ENCODE data around the gene BCORL1. TPM values are rescaled to one million over a fixed set of nuclear protein-coding genes. Genes with fewer than 3 reads are reported as not detected.

Gene BCORL1, protein sequence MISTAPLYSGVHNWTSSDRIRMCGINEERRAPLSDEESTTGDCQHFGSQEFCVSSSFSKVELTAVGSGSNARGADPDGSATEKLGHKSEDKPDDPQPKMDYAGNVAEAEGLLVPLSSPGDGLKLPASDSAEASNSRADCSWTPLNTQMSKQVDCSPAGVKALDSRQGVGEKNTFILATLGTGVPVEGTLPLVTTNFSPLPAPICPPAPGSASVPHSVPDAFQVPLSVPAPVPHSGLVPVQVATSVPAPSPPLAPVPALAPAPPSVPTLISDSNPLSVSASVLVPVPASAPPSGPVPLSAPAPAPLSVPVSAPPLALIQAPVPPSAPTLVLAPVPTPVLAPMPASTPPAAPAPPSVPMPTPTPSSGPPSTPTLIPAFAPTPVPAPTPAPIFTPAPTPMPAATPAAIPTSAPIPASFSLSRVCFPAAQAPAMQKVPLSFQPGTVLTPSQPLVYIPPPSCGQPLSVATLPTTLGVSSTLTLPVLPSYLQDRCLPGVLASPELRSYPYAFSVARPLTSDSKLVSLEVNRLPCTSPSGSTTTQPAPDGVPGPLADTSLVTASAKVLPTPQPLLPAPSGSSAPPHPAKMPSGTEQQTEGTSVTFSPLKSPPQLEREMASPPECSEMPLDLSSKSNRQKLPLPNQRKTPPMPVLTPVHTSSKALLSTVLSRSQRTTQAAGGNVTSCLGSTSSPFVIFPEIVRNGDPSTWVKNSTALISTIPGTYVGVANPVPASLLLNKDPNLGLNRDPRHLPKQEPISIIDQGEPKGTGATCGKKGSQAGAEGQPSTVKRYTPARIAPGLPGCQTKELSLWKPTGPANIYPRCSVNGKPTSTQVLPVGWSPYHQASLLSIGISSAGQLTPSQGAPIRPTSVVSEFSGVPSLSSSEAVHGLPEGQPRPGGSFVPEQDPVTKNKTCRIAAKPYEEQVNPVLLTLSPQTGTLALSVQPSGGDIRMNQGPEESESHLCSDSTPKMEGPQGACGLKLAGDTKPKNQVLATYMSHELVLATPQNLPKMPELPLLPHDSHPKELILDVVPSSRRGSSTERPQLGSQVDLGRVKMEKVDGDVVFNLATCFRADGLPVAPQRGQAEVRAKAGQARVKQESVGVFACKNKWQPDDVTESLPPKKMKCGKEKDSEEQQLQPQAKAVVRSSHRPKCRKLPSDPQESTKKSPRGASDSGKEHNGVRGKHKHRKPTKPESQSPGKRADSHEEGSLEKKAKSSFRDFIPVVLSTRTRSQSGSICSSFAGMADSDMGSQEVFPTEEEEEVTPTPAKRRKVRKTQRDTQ (N-terminal part only)
- total RNA-seq: 12.6 TPM

DNA sequence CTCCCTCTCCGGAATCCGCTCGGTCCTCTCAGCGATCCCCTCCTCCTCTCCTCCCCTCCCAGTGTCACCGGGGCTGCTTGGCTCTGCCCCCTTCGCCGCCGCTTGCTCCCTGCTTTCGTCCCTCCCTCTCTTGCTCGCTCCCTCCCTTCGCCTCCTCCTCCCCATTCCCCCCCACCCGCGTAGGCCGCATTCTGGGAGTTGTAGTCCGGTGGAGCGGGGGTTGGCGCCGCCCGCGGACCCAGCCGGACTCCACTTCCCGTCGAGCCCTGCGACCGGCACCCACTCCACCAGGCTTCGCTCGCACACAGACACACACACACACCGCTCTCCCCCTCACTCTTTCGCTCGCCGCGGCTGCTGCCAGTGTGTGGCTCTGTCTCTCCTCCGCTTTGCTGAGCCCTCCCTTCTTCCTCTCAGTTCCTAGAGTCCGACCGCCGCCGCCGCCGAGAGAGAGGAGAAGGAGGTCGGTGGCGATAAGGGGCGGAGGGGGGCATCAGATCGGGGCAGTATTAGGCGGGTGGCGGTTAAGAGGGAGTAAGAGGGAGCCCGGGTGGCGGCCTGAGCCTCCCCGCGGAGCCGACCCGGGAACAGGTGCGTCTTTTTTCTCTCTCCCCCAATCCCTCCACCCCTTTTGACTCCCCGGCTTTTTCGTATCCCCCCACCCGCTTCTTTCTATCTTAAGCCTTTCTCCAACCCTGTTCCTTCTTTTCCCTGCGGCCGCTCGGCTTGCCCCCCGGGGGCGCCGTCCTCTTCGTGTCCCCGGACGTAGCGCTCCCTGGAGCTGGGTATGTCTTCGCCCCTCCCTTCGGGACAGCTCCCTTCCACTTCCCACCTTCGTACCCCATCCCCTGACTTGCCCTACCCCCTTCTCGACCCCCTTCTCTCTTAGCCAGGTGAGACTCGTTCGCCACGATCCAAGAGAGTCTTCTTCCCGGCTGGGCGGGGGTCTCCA lies at the start of gene BCORL1:
BCORL1 (plus strand) TSS at position 336 of the 952 bp plus-strand sequence. CDS start 22,597 bp downstream, outside the sequence.
- peak; percentile 91 for DNase-seq (ENCODE audit: low spot score)

DNA sequence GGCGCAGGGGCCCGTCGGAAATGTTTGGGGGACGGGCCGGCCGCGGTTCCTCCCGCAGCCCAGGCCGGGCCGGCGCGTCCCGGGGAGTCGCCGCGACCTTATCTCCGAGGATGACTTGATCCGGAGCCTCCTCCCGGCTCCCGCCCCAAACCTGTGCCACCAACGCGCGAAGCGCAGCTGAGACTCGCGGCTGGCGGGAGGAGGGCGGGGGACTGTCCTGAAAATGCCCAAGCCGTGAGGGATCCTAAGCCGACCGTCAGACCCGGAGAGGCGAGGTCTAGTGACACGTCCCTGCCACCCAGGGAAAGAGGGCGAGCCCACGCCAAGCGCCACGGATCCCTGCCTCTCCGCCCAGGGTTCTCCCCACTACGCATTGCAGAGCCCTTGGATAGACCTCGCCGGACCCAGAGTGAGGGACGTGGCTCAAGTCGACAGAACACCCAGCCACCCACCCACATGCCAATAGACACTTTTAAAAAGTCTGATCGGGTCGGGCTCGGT lies 49.6 kb upstream of the BCORL1 start:
- DNase-seq (ENCODE audit: low spot score): no peak

DNA sequence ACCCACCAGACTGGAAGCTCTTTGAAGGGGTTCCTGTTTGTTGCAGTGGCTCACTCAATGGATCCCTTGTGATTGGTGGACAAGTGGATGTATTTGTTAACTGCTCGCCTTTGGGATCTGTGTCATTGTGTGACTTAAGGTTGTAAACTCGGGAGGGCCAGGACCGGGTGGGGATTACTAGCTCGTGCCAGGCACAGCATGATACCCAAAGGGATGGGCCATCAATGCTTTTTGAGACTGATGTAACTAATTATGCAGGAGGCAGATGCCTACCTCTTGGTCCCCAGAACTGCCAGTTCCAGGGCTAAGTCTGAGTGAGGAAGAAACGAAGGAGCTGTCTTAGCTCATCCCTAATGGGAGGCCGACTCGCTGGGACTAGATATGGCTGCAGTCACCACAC lies 48.7 kb upstream of the BCORL1 start:
- no peak for DNase-seq (ENCODE audit: low spot score)

- DNase-seq (ENCODE audit: low spot score): no peak
Observed at GRCh38 chrX:129934461-129934860, 48.0 kb upstream of the BCORL1 start.

- no peak for DNase-seq (ENCODE audit: low spot score)
Observed at GRCh38 chrX:129934952-129935351, 47.5 kb upstream of the BCORL1 start.

DNA sequence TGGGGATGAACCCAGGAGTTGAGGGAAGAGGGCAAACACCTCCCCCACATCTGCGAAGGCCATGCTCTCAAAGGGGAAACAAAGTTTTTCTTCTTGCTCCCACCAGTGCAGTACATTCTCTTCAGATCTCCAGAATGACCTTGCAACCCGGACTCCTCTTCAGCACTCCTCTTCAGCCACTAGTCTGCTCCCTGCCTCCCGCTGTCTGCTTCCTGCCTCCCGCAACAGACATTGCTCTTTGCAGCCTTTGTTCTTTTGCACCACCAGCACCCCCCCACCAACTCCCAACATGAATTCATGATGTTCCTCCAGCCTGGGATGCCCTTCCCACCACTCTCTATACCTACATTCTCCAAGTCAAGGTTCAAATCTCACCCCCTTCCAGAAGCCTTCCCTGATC lies 44.4 kb upstream of the BCORL1 start:
- no peak for DNase-seq (ENCODE audit: low spot score)

GRCh38 chrX:129939986-129940385 lies 42.4 kb upstream of the BCORL1 start:
- no peak for DNase-seq (ENCODE audit: low spot score)

GRCh38 chrX:129940721-129941120 lies 41.7 kb upstream of the BCORL1 start:
- no peak for DNase-seq (ENCODE audit: low spot score)

DNA sequence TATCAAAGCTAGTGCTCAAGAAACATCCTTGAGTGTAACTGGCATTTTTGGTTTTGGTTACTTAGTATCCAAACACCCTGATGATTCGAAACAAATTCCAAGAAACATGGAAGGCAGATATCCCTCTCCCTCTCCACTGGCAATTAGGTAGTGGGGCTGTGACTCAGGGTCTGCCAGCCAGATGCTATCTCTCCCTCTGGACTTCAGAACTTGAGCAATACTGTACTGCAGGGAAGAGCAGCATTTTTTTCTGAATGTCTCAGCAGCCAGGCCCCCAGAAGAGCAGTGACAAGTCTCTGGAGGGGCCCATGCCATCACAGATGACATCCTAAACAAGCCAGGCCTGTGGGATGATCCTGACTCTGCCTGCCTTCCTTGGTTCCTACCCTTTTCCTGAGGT lies 37.3 kb upstream of the BCORL1 start:
- no peak for DNase-seq (ENCODE audit: low spot score)

GRCh38 chrX:129953334-129953648 lies 29.1 kb upstream of the BCORL1 start:
- no peak for DNase-seq (ENCODE audit: low spot score)

DNA sequence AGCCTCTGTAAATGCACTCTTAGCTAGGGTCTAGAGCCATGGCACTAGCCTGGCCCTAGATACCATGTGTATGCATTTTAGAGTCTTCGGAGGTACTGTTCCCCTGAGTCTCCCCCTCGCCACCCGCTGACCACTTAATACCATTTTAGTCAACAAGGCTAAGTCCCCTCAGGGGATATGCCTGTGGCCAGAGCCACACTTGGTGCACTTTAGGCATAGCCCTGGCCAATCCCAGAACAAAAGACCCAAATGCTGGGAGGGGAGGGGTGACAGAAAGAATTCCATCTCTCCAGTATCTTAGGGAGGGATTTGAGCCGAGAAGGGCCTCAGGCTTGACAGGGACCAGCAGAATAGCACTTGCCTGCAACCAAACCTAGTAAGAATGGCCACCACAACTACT lies 28.6 kb upstream of the BCORL1 start:
- no peak for DNase-seq (ENCODE audit: low spot score)

- DNase-seq (ENCODE audit: low spot score): no peak
Observed at GRCh38 chrX:129954804-129955203, 27.6 kb upstream of the BCORL1 start.

GRCh38 chrX:129955682-129956081 lies 26.8 kb upstream of the BCORL1 start:
- no peak for DNase-seq (ENCODE audit: low spot score)

- DNase-seq (ENCODE audit: low spot score): no peak
Observed at GRCh38 chrX:129956145-129956544, 26.3 kb upstream of the BCORL1 start.

DNA sequence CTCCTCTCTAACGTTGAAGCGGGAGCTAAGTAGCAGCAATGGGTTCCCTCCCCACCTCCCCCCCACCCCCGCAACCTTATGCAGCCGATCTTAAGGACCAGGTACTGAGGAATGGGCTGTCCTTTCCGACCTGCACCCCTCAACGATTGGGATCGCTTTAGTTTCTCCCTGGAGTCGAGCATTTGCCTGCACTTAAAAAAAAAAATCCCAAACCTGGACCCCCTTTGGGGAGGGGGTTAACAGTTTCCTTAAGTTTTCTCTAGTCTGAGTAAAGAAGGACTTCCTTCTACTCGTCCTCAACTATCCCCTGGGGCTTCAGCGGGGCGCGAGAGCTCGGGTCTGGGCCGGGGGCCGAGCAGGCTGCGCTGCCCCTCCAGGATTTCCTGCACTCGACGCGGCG lies 25.7 kb upstream of the BCORL1 start:
- no peak for DNase-seq (ENCODE audit: low spot score)

DNA sequence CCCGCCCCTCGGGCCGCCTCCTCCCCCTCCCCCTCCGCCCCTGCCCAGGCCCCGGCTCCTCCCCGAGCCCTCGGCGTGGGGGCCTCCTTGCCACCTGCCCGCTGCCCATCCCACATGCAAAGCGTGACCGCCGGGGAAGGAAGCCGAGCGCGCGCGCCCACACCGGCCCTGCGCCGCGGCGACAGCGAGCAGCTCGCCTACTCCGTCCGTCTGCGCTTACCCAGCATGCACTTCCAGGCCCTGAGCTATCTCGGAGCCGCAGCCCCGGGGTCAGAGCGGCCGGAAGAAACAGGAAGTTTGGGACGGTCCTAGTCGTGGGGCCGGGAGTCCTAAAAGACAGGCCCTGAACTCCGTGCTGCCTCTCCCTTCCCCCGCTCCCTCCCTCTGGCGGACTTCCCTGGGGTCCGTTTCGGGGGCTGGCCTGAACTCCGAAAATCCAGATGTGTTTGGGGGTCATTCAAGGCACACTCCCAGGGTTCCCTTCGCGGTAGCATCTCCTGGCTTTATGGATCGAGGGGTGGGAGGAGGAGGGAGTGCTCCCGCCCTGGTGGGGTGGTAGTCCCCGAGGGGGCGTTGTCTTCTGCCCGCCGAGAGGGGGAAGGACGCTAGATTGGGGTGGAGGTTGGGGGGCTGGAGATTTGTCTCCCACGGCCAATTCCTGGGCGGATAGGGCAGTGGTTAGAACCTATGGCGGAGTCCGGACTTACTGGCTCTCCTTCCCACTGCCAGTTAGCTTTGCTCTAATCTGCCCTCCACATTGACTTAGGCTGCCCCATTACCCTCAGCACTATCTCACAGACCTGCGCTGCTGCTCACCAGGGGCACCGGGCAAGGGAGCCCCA lies 25.0 kb upstream of the BCORL1 start:
- peak; percentile 61 for DNase-seq (ENCODE audit: low spot score)

DNA sequence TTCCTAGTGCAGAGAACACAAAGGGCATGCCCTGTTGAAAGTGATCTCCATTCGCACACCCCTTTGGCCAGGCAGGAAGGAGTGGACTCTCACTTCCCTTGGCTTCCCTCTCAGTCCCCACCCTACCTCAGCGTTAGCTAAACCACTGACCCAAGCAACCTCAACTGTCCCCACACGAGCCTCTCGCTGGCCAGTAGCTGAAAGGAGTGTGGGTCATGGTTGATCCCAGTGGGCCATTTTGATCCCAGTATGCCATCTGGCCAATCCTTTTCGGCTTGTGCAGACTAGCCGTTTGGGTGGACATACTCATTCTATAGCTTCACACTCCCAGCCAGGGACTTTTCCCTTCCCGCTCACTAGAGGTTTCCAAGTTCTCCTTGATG lies 24.4 kb upstream of the BCORL1 start:
- no peak for DNase-seq (ENCODE audit: low spot score)

GRCh38 chrX:129958814-129959492 lies 23.5 kb upstream of the BCORL1 start:
- DNase-seq (ENCODE audit: low spot score): no peak

GRCh38 chrX:129959493-129959832 lies 23.0 kb upstream of the BCORL1 start:
- no peak for DNase-seq (ENCODE audit: low spot score)

Data from ureter (tissue), 1 donor.